HG03469 (cell line): ENCODE data around the gene ABHD14A.

Experiments
- ATAC-seq: cut with Tn5 transposase; IDR thresholded peaks from one replicate; pipeline ENCODE4 v1.9.1; 2021; ENCODE audit warnings: mild to moderate bottlenecking, moderate library complexity, moderate number of reproducible peaks; ENCODE audit not compliant: unreplicated experiment

ABHD14A gene

DNA sequence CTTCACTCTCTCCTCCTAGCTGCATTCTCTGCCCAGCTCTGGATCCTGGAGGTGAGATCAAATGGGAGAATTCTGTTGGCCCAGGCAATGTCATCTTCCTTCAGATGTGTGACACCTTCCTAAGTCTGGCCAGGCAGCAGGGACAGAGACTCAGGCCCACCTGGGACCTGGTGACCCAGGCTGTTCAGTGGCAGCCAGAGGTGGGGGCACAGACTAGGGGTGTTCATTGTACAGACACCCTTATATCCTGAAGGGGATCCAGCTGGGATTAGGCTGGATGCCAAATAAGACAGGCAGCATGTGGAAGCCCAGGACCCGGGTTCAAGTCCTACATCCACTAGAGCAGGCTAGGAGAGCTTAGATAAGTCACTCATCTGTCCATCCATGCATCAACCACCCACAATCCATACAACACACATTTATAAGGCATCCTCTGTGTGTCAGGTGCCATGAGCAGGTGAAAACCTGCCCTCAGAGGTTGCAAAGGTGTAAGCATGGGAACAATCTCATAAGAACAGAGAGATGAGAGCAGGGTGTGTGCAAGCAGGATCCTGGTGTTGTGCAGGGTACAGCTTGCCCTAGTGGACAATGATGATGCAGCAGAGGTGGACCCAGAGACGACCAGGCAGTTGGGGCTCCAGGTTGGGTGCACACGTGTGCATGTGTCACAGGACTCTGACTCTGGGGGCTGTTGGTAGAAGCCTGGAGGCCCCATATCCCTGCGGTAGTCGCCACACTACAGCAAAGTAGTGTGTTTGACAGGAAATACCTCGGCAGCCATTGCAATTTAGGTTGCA is 39.1 kb downstream of the ABHD14A start:
- ATAC-seq: no peak

DNA sequence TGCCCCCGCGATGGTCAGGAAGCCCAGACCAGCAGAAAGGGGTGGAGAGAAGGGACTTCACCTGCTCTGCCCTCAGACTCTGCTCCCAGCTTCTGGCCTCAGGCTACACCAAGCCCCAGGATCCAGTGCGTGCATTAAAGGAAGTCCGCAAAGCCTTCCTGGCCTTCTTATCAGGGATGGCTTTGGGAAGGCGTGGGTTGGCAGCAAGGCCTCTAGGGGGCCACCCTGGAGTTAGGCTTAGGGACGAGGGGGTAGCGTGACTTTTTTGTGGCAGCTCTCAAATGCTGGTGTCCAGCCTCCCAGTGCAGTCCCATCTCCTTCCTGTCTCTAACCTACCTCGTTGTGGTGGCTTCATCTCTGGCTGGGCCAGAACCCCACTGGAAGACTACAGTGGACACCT is 39.7 kb downstream of the ABHD14A start:
- no peak for ATAC-seq

DNA sequence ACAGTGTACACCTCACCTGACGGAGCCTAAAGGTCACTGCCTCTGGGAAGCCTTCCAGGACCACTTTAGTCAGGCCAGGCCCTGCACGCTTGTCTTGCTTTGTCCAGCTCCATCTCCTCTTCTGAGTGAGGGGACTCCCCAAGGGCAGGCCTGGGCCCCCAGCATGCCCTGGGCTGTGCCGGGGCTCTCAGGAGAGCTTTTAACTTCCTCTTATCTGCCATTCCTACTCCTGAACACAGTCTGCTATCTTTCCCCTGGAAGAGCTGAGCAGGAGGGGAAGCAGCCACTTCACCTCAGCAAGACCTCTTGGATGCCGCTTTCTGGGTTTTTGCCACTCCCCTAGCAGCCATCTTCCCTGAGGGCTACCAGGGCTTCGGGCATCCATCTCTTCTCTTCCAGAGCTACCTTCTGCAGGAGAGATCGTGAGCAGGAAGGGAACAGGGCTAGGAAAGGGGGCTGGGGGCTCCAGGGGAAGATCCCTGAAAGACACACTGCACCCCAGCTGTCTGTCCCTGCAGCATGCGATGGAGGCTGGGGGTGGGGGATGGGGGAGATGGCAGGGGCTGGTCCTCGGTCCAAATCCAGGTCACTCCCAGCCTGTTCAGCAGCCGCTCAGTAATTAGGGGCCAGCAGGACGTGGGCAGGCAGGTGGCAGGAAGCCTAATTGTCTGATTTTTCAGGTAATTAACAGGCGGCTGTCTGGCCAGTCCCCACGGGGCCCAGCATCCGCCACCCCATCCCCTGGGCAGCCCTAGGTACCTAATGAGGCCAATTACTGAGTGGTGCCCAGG is 40.8 kb downstream of the ABHD14A start:
- no peak for ATAC-seq

DNA sequence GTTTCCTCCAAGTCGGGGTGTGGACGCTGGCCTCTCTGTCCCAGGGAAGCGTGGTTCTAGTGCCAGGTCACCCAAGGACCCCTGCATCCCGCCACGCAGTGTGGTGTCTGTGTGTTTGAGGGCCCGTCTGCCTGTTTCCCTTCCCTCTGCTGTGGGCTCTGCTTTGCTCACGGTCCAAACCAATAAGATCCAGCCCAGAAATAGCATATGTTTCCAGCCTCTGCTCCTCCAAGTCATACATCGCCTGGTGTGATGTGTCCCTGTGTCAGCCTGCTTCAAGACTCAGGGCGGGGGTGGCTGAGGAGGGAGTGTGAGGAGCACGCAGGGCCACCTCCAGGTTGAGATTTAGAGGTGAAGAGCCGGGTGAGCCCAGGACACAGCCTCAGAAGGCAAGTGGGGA is 42.7 kb downstream of the ABHD14A start:
- ATAC-seq: no peak

DNA sequence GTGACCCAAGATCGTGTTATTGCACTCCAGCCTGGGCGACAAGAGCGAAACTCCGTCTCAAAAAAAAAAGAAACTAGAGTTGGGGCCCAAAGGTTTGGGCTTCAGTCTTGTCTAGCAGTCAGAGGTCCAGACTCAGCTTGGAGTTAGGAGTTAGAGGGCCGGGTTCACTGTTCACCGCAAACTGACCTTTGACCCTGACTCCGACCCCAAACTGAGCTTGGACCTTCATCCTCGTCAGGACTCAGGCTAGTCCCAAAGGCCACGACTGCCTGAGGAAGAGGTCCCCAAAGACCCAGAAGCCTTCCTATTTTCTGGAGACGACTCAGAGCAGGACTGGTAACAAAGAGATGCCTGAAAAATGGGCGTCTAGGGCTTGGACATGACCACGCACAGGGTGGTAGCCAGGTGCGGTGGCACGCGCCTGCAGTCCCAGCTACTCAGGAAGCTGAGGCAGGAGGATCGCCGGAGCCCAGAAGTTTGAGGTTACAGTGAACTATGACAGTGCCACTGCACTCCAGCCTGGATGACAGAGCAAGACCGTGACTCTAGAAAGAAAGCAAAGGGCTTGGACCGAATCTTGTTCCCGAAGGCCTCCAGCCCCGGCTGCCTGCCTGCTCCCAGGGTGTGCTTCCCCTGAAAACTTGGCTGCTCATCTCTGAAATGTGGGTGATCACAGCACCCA is 43.6 kb downstream of the ABHD14A start:
- no peak for ATAC-seq

DNA sequence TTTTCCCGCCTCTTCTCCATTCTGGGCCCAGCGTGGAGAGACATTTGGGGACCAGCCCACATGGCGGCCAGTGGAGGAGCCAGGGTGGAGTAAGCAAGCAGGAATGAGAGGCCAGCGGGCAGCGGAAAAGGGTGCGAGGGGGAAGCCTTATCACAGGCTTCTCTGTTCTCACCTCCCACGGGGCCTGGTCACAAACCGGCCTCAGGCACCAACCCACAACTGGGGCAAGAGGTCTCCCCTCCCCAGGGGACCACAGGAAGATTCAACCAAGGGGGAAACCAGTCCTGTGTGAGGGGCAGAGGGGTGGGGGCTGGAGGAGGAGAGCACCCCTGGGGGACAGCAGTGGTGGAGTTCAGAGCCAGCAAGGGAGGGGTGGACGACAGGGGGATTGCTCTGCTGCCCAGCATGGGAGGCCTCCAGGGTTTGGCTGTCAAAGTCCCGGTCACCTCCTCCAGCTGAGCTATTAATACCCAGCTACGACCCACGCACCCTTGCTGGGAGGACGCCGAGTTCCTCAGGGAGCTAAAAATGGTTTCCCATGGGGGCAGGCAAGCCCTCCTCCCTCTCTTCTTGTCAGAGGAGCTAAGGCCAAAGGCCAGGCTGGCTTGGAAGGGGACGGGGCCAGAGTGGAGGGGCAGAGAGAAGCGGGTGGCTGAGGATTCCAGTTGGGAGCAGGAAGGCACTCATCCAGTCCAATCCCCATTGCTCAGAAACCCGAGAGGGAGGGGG is 44.7 kb downstream of the ABHD14A start:
- no peak for ATAC-seq

DNA sequence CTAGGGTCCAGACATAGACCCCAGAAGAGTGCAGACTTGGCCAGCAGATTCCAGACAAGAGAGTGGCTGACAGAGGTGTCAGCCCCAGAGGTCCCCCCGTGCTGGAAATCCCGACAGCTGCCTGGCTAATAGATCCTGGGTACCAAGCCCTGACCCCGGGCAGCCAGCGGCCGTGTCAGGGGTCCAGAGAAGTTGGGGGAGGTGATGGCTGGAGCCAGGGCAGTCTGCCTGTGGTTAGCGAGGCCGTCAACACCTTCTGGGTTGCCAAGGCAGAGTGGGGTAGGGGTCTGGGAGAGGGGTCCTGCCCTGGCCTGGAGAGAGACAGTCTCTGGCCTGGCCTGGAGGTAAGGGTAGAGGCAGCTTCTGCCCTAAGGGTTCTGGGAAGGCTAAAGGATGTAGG is 45.9 kb downstream of the ABHD14A start:
- no peak for ATAC-seq

DNA sequence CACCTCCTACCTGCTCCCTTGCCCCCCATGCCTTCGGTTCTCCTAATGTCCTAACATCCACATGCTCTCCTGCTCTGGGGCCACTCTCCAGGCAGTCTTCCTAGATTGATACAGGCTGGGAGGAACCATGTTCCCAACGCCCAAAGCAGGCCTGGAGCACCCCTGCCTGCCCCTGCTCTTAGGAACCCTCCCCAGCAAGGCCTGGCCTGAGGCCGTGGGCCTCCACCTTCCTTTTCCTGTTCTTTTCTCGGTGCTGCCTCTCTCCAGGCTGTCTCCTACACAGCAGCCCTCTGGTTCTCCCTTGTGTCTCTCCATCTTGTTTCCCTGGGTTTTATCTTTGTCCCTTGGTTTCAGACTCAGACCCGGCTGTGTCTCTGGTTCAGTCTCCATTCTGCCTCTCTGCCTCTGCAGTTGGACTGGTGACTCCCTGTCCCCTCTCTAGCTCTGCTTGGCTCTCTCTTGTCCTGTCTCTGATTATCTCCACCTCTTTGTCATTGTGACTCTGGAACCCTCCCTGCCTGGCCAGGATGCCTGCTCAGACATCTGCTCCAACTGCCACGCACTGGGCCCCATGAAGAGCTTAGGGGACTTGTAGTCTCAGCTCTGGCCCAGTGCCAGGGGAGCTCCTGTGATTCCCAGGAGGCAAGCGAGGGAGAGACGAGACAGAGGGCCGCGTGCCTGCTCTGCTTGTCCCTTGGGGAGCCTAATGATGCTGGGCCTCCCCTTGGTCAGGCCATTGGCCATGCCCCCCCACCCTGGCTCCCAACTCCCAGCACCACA is 46.8 kb downstream of the ABHD14A start:
- ATAC-seq: no peak

DNA sequence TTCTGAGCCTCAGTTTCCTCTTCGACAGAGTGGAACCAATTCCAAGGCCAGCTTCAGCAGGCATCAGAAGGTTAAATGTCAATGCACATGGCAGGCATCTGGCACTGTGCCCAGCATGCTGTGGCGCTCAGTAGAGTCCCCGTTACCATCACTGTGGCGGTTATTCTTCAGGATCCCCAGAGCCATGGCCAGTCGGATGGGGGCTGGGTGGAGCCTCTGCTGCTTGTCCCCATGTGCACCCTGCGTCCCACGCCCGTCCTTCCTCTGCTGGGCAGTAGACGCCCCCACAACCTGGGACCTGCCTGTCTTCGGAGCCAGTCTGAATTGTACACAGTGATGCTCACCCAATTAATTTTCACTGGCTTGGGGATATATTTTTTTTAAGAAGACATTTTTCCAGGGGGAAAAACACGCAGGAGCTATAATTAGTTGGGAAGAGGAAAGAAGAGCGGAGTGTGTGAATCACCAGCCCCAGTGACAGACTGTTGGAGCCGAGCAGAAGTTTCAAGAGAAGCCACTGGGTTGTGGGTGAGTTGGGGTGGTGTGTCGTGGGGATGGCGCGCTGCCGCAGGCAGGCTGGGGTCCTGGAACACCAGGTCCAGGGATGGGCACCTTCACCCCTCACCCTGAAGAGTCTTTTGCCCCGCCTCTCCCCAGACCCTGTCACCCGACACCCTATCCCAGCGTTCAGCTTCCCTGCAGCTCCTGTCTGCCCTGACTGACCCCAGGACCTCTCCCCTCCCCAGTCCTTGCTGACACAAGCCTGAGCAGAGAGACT is 47.6 kb downstream of the ABHD14A start:
- no peak for ATAC-seq

DNA sequence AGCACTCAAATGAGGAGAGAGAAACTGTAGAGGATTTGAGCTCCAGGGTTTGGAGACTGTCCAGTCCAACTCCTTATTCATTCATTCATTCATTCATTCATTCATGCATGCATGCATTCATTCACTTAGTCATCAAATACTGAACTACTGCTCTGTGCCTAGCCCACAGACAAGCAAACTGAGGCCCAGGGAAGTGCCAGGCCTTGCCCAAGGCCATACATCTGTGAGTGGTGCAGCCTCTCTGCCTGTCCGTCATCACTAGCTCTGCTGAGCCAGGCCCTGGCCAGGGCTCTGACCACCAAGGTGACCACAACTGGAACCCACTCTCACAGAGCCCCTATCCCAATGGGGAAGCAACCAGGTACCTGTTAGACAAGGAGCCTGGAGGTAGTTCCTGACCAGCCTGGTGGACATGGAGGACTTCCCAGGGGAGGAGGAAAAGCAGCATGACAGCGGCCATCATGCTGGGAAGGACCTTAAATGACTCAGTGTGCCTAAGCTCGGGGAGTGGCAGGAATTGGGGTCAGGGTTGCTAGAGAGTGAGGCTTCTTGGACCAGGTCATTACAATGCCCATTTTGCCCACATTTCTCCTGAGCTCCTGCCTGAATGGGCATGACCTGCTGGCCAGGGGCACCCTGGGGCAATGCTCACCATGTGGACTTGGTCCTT is 48.4 kb downstream of the ABHD14A start:
- ATAC-seq: no peak

DNA sequence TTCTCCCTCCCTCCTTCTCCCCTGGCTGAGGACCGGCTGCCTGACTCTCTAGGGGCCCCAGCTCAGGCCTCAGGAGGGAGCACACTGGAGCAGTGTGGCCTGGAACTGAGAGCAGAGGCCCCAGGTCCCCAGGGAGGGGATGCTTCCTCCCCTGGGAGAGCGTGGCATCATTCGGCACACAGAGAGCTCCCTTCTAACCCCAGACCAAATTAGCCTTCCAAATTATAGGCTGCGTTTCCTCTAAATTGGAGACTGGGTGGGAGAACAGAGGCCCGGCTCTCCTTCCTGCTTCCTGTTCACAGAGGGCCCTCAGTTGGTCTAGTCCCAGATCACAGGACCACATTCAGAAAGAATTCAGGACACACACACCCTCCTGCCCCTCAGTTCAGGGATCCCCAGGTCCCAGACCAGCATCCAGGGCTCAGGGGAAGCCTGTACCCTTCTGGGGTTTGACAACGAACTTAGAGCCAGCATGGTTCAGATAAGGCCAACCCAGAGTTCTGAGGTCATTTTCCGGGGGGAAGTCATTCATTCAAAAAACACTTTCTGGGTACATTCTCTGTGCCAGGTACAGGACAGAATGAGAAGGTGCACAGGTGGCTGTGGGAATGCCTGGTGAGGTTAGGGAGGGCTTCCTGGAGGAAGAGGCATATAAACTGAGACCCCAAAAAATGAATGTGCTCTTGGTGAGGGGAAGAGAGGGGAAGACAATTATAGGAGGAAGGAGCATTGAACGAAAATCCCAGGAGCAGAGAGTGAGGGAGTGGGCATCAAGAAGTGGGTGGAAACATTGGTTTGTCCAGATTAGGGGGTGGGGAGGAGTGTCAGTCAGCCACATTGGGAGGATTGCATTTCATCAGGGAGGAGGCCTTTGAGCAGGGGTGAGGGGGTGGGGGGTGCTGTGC is 49.2 kb downstream of the ABHD14A start:
- ATAC-seq: peak; percentile 56

DNA sequence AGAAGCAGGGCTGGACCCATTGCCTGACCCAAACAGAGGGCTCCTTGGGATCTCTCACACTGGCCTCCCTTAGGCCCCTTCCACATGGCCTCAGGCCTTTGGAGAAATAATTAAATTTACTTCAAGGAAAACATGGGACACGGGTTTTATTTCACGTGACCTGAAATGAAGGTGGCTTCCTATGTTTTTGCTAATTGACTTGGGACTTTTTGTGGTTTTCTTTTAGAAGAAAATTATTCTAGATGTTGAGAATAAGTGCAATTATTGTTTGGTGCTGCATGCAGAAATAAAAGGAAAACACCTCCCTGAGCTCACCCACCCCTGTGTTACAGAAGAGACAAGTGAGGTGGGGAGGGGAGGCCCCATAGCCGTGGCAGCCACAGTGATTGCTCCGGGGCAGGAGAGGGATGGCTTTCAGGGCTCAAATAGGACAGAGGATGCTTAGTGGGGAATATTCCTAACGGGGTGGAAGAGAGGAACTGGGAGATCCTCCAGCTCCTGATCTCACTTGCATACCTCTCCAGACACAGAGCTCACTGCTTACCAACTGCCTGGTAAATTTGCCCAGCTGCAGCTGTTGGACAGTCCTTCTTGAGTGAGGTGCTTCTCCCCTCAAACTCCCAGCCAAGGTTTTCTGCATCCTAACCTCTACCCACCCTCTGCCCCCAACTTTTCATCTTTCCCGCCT is 50.0 kb downstream of the ABHD14A start:
- ATAC-seq: no peak

DNA sequence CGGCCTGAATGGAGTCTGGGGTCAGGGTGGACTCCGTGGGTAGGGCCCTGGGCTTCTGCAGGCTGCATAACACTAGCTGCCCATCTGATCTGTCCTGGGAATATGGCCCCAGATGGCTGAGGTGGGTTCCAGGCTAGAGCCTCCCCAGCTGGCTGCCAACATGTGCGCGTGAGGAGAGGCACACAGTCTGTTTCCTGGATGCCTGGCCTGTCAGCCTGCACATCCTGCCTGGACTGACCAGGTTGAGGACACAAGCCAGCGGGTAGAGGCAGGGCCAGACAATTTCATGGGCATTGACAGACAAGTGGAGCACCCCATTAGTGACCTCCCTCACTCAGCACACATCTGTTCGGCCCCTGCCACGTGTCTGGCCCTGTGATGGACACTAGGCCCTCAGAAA is 50.6 kb downstream of the ABHD14A start:
- ATAC-seq: no peak

DNA sequence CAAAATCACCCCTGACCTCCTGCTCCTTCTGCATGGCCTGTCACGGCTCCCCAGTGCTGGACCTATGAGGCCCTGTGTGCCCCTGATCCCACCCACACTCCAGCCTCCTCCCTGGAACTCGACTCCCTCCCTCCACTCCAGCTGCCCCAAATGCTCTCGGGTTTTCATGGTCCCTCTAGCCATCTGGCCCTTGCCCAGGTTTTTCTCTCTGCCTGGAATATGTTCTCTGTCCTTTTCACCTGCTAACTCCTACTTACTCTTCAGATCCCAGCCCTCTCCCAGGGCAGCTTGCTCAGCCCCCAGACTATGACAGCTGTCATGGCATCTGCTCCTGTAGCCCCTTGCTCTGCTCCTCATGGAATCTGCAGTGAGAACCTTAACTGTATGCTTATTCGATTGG is 51.2 kb downstream of the ABHD14A start:
- no peak for ATAC-seq

DNA sequence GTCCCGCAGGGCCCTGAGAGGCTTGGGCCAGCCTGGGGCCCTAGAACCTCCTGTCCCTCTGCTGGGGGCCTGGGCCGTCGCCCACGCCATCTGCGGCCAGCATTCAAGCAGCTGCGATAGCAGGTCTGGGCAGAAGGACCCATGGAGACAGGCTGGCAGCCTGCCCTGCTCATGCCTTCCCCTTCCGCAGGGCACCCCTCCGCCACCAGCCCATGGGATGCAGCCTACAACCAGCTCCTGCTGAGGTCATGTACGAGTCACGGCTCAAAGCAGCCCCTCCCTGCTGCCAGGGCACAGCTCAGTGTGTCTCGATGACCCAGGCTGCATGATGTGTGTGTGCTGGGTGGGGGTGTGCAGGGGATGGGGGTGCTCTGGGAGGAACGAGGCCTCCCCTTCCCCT is 53.7 kb downstream of the ABHD14A start:
- no peak for ATAC-seq

DNA sequence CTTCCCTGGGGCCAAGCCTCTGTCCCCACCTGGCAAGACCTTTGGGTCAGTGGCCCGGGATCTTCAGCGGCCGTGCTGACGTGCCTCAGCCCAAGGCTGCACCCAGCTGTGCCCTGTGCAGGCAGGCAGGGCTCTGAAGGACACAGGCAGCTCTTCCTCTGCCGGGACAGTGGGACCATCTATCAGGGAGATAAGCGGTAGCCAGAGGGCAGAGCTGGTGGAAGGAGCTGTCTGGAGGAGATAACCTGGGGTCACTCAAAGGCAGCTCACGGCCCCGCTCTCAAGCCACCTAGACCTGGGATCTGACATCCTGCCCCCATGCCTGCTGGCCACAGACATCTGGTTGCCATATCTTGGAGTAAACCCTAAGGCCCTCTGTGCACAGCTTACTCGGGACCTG is 54.2 kb downstream of the ABHD14A start:
- ATAC-seq: no peak

DNA sequence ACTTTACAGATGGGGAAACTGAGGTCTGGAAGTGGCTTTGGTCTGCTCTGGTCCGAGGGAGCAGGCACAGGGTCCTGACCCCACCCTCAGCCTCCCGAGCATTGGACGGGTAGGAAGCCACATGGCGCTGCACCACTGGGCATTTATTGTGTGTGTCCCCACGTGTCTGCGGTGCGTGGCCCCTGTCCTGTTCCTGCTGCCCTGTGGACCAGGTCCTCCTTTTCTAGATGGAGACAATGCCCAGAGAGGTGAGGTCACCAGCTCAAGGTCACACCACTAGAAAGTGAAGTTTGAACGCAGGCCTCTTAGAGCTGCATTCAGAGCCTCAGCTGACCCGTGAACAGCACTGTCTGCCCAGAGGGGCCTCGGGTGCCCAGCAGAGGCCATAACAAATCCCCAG is 54.7 kb downstream of the ABHD14A start:
- ATAC-seq: no peak
